Measurements from ENCODE around the gene LRFN5.
"Not testable (repeated sequence)": the region's sequence is repeated elsewhere in the genome, so short reads cannot be mapped to it uniquely, and the experiment has no call there.

DNA sequence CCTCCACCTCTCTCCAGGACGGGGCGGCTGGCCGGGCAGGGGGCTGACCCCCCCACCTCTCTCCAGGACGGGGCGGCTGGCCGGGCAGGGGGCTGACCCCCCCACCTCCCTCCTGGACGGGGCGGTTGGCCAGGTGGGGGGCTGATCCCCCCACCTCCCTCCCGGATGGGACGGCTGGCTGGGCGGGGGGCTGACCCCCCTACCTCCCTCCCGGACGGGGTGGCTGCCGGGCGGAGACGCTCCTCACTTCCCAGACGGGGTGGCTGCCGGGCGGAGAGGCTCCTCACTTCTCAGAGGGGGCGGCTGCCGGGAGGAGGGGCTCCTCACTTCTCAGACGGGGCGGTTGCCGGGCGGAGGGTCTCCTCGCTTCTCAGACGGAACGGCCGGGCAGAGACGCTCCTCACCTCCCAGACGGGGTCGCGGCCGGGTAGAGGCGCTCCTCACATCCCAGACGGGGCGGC, 67.9 kb downstream of the LRFN5 start:
- TF ChIP-seq, protein P1, sequence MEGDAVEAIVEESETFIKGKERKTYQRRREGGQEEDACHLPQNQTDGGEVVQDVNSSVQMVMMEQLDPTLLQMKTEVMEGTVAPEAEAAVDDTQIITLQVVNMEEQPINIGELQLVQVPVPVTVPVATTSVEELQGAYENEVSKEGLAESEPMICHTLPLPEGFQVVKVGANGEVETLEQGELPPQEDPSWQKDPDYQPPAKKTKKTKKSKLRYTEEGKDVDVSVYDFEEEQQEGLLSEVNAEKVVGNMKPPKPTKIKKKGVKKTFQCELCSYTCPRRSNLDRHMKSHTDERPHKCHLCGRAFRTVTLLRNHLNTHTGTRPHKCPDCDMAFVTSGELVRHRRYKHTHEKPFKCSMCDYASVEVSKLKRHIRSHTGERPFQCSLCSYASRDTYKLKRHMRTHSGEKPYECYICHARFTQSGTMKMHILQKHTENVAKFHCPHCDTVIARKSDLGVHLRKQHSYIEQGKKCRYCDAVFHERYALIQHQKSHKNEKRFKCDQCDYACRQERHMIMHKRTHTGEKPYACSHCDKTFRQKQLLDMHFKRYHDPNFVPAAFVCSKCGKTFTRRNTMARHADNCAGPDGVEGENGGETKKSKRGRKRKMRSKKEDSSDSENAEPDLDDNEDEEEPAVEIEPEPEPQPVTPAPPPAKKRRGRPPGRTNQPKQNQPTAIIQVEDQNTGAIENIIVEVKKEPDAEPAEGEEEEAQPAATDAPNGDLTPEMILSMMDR (IDR thresholded peaks at IDR 0.05; ENCODE audit: borderline replicate concordance, extremely low read depth, low read length, poor library complexity, severe bottlenecking): not testable (repeated sequence)
- TF ChIP-seq EZH2 (IDR thresholded peaks at IDR 0.05; ENCODE audit: borderline replicate concordance, low read depth, low read length, severe bottlenecking): not testable (repeated sequence)

Measured in DND-41 (cell line).